IPS DF 19.7 (cell line): ENCODE data around the gene HOXC5.

Source experiments
- DNase-seq: peaks from one replicate; pipeline ENCODE4 v3.0.0-alpha.2; 2013; ENCODE audit warnings: low read depth, low spot score

Gene HOXC5

DNA sequence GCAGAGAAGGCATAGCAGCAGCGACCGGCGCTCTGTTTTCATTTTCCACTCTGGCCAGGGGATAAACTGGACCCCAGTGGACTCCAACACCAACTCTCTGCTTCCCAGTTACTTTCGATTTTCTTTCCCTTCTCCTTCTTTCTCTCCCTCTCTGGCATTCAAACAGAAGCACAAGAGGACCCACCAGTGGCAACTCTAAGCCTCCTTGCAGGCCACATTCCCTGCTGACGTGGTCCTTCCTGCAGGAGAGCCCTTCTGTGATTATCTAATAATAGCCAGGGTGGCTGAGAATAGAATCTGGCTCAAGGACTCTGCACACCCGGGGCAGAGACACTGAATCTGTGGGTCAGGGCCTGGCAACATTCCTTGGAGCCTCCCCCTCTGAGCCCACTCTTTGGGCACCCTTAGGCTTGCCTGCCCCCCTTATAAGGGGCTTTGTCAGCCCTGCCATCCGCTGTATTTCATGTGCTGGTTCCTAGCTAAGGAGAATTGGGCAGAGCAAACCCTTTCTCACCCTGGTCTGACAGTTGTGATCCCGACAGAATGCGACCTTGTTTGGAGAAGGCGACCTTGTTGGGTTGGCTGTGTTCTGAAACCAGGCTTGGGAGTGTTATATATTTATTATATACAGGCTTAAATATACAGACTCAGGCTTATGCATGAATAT is 12.8 kb upstream of the HOXC5 start:
- DNase-seq = no peak

GRCh38 chr12:54020591-54021405 is 12.1 kb upstream of the HOXC5 start:
- no peak for DNase-seq

GRCh38 chr12:54021432-54022013 is 11.3 kb upstream of the HOXC5 start:
- DNase-seq = no peak

DNA sequence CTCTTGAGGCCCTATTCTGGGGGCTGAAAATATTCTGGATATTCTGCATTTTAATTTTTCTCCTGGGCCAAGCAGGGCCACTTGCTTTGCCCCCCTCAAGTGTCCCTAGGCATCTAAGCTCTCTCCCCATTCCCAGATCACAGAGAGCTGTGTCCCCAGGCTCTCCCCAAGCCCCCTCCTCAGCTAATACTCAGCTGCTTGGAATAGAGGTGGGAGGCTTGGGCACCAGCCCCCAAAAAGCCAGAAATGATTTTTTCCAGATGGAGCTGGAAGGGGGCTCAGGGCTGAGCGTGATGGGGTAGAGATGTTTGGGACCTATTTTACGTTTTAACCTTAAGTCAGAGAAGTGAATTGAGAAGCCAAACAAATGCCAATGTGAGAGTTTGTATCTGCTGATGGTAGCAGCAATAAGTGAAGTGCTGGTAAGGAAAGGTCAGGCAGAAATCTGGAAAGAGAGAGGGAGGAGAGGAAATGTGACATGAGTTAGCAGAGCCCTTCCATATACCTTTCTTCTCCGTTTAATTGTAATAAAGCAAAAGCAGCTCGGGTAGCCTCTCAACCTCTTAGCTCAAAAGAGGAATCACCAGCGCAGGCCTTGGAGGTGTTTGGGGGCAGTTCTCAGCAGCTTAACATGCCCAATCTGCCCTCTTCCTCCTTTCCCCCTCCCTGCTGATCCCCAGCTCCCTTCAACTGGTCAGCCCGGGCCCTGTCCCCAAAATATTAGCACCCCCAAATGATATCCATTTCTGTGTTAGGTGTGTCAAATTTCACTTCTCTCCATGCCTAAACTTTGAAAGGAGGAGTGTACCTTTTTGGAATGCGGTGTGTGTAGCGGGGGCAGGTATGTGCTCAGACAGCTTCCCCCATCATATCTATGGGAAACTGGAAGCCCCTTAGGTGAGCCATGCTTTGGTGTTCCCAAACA is 9.6 kb upstream of the HOXC5 start:
- DNase-seq = no peak

DNA sequence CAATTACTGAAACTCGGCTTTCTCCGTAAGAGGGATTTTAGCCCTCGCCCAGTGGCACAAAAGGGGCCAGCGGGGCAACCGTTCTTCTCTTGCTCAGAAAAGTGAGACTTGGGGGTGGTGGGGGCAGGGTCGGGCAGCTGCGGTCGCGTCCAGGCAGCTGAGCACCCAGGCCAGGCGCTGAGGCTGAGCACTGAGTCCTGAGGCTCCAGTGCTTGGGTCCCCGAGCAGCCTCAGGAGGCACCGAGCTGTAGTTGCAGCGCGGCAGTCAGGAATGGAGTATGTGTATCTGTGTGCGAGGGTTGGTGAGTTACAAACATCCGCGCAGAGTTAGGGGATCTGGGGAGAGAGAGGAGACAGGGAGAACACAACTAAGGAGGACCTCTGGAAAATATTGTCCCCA is 8.7 kb upstream of the HOXC5 start:
- no peak for DNase-seq

DNA sequence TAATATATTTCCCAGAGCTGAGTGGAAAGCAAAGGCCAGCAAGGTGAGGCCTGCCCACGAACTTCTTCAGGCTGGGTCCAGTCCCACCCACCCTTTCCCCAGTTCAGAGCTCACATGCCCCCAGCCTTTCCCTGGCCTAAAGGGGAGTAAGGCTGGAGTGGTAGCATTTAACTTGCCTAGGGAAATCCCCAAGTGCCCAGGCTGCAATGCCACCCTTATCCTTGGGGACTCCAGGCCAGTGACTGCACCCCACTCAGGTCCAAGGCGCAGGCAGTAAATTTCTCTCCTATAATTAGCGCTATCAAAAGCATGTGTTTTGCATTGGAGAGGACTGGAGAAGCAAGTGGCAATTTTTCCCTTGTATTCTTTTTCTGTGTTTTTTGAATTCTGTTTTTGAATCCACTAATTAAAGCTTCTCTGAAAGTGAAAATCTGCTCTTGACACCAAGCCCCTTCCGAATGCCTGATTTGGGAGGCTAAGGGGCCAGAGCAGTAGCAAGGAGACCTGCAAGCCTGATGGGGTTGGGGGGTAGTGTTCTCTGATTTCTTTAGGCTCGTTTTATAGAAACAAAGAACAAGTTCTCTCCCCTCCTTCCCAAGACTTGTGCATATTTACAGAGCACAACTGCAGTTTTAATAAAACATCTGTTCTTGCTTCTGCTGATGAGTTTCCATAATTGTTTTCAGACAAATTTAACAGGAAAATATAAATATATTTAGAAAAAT is 8.1 kb upstream of the HOXC5 start:
- no peak for DNase-seq

GRCh38 chr12:54025499-54026405 is 7.1 kb upstream of the HOXC5 start:
- no peak for DNase-seq

DNA sequence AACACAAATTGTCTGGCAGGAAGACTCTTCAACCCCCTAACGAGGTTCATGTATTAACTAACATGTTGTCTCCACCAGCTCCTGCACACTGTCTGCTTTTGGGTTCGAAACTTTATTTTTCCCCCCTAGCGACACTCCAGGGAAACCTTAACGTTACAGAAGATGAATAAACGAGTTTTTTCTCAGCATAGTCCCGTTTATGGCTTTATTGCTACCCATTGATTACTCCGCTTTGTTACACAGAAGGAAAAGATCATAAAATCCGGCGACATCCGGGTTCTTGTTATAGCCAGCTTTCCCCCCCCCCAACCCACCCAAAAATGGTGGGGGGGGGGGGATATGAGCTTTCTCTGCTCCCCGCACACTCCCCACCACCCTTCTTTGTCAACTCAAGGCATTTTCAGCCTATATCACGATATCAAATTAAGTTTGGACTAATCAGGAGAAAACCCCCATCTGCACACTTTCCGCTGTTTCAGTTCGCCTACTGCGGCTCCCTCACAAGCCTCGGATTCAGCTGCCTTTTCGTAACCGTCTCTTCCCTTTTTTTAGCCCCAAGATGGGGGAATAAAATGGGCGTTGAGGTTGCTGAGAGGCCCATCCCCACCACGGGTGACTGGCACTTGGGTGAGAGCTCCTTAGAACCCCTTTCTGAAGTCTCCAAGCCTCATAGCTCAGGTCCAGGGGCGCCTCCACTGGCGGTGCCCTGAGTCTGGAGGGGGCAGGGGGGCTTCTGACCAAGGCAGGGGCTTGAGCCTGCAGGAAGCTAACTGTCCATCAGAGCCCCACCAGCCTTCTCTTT is 6.0 kb upstream of the HOXC5 start:
- no peak for DNase-seq

- no peak for DNase-seq
Observed at GRCh38 chr12:54027442-54027786, 5.4 kb upstream of the HOXC5 start.

DNA sequence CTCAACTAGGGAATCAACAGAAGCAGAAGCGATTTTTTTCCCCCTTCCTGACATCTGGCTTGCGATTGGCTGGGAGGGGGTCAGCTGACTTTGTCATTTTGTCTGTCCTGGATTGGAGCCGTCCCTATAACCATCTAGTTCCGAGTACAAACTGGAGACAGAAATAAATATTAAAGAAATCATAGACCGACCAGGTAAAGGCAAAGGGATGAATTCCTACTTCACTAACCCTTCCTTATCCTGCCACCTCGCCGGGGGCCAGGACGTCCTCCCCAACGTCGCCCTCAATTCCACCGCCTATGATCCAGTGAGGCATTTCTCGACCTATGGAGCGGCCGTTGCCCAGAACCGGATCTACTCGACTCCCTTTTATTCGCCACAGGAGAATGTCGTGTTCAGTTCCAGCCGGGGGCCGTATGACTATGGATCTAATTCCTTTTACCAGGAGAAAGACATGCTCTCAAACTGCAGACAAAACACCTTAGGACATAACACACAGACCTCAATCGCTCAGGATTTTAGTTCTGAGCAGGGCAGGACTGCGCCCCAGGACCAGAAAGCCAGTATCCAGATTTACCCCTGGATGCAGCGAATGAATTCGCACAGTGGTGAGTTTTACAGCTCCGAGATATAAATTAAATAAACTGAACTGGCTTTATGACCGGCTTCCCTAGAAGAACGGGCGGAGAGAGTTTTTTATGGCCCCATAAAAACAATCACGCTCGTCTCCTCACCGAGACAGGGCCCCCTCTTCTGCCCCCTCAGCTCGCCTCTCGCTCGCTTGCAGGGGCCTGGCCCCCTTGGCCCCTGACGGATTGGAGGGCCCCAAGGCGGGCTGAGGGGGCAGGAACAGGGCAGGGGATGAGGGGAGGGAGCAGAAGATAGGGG is 4.3 kb upstream of the HOXC5 start, which contains the start of gene HOXC6:
HOXC6 (plus strand) TSS at position 127 of the 888 bp plus-strand sequence; CDS start at position 209, 82 bp downstream.
- no peak for DNase-seq

DNA sequence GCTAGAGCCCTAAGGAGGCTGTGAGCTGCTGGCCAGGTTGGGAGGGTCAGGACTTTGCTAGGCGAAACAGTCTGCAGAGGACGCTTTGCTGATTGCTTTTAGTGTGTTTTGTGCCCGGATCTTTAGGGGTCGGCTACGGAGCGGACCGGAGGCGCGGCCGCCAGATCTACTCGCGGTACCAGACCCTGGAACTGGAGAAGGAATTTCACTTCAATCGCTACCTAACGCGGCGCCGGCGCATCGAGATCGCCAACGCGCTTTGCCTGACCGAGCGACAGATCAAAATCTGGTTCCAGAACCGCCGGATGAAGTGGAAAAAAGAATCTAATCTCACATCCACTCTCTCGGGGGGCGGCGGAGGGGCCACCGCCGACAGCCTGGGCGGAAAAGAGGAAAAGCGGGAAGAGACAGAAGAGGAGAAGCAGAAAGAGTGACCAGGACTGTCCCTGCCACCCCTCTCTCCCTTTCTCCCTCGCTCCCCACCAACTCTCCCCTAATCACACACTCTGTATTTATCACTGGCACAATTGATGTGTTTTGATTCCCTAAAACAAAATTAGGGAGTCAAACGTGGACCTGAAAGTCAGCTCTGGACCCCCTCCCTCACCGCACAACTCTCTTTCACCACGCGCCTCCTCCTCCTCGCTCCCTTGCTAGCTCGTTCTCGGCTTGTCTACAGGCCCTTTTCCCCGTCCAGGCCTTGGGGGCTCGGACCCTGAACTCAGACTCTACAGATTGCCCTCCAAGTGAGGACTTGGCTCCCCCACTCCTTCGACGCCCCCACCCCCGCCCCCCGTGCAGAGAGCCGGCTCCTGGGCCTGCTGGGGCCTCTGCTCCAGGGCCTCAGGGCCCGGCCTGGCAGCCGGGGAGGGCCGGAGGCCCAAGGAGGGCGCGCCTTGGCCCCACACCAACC is 3.1 kb upstream of the HOXC5 start:
- no peak for DNase-seq

- DNase-seq = no peak
Observed at GRCh38 chr12:54030442-54030801, 2.4 kb upstream of the HOXC5 start.

DNA sequence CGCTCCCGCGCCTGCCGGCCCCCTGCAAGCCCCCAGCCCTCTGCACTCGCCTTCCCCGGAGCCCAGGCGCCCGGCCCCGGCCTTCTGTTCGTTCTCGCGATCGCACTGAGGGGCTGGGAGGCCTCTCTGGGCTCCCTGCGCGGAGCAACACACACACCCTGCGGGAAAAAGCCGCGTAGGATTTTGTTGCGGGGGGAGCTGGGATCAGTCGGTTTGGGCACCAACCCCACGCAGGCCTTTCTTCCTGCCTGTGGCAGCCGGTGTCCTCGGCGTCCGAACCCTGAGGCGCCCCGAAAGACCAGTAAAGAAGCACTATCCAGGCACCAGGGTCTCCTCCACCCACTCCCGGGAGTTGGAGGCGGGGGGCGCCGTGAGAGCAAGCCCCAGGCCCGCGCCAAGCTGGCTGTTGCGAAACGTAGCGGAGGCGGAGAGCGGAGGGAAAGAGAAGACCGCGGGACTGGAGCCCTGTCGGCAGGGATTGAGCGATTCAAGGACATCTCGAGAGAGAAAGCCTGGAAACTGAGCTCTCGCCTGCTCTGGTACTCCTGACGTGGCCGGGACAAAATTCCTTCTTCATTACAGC is 1.9 kb upstream of the HOXC5 start:
- no peak for DNase-seq

DNA sequence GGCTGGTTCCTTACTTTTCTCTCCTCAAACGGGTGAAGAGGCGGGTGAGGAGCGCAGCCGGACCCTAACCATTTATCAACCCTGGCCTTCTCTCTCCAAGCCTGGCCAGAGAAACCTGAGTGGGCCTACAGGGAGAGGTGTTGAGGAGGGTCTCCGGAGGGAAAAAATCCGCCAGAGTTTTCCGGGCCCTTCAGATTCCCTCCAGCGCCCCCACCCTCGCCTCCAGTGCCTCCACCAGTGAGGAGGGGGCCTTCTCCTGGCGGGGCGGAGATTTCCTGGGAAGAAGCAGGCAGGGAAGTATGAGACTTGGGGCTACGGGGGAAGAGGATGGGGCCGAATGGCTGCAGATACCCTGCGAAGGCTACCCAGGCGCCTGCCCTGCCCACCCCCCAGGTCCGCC is 1.4 kb upstream of the HOXC5 start:
- DNase-seq = no peak

DNA sequence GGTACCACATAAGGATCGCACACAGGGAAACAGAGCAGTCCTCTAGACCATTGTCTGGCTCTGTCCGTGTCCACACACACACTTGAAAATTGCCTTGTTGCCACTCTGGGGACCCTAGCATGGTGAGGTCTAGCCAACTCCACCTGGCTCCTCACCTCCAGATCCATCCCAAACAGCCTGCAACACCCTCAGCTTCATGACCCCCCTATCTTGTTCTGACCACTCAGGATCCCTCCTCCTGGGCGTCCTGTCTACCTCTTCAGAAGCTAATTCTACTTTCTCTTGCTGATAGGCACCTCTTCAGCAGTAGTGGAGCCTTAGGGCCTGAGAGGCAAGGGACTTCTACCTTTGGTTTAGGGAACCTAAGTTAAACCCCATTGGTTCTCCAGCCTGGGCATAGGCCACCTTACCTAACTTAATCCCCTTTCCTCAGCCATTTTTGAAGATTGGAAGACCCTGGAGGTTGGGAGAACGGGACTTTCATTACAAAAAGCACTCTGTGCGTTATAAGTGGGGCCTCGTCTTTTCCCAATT is 697 bp upstream of the HOXC5 start:
- no peak for DNase-seq

DNA sequence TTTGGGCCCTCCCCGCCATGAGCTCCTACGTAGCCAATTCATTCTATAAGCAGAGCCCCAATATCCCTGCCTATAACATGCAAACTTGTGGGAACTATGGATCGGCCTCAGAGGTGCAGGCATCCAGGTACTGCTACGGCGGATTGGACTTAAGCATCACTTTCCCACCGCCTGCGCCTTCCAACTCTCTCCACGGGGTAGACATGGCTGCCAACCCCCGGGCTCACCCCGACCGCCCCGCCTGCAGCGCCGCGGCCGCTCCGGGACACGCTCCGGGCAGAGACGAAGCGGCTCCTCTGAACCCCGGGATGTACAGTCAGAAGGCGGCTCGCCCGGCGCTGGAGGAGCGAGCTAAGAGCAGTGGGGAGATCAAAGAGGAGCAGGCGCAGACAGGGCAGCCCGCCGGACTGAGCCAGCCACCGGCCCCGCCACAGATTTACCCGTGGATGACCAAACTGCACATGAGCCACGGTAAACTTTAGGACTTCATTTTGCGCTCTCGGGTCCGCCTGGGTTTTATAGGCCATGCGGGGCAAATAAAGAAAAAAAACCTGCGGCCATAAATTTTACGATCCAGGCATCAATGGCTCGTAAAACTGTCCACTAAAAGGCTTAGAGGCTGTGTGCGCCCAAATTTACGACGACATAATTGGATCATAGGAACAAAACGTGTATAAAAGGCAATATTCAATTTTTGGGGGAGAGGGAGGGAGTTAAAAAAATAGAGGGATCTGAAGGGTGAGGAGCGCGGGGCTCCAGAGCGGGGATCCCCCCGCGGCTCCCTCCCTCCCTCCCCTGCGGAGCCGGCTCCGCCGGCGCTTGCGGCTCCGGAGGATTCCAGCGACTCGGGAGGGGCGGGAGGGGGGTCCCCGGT is 493 bp downstream of the HOXC5 start:
- DNase-seq = no peak
